ENCODE results near the gene NCK1. TPM values are rescaled to one million over a fixed set of nuclear protein-coding genes. Genes with fewer than 3 reads are reported as not detected.

NCK1 gene
- total RNA-seq, 4 donors from 2014 or later = 48.4 to 85.3 (median 60.2) TPM

DNA sequence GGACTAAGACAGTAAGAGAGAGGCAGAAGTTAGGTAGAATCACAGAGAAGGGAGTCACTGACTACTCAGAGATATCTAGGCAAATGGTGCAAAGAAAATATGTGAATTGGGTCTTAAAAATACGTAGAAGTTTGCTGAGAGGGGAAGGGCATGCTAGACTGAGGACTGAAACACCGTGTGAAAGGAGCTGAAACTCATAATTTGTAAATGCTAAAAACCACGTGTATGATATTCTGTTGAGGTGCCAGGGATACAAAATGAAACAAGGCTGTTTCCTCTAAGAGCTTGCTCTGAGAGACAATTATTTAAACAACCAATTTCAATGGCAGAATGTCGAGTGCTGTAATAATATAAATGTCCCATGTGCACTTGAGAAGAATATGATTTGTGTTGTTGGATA, 47.2 kb downstream of the NCK1 start:
- no peak overlapping the region for H3K27ac ChIP-seq

DNA sequence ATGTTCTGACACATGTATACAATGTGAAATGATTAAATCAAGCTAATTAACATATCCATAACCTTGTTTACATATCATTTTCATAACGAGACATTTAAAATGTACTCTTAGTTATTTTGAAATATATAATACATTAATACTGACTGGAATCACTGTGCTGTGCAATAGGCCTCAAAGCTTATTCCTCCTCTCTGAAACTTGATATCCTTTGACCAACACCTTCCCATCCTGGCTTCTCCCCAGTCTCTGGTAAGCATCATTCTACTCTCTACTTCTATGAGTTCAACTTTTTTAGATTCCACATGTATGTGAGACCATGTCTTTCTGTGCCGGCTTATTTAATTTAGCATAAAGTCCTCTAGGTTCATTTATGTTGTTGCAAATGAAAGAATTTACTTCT, 48.7 kb downstream of the NCK1 start:
- Histone ChIP-seq H3K9me3 (no peaks in the 10 kb centered on the region), H3K36me3 (no peaks in the 10 kb centered on the region), H3K4me1 (no peaks in the 10 kb centered on the region), H3K27me3 (no peaks in the 10 kb centered on the region), H3K27ac (no peak overlapping the region), H3K4me3 (no peak overlapping the region)
- intact Hi-C loops (cut with DNase I; ENCODE audit: low total_unique reads) = no loop called here
- TF ChIP-seq, protein P1, sequence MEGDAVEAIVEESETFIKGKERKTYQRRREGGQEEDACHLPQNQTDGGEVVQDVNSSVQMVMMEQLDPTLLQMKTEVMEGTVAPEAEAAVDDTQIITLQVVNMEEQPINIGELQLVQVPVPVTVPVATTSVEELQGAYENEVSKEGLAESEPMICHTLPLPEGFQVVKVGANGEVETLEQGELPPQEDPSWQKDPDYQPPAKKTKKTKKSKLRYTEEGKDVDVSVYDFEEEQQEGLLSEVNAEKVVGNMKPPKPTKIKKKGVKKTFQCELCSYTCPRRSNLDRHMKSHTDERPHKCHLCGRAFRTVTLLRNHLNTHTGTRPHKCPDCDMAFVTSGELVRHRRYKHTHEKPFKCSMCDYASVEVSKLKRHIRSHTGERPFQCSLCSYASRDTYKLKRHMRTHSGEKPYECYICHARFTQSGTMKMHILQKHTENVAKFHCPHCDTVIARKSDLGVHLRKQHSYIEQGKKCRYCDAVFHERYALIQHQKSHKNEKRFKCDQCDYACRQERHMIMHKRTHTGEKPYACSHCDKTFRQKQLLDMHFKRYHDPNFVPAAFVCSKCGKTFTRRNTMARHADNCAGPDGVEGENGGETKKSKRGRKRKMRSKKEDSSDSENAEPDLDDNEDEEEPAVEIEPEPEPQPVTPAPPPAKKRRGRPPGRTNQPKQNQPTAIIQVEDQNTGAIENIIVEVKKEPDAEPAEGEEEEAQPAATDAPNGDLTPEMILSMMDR (IDR thresholded peaks at IDR 0.05) = no peak
- no peak for TF ChIP-seq POLR2A (IDR thresholded peaks at IDR 0.05)
- no peak for DNase-seq

More for the DNA sequence above, 47.2 kb downstream of the NCK1 start:
- Histone ChIP-seq H3K4me3 (no peak overlapping the region), H3K36me3 (no peaks in the 10 kb centered on the region), H3K9me3 (peaks cover 0 to 3% of the 10 kb centered on the region in 2 donors), H3K4me1 (no peaks in the 10 kb centered on the region), H3K27me3 (no peaks in the 10 kb centered on the region)
- TF ChIP-seq, protein P1 (IDR thresholded peaks at IDR 0.05) = no peak
- no peak for TF ChIP-seq POLR2A (IDR thresholded peaks at IDR 0.05)
- intact Hi-C loops (cut with DNase I; ENCODE audit: low total_unique reads) = no loop called here
- no peak for DNase-seq

DNA sequence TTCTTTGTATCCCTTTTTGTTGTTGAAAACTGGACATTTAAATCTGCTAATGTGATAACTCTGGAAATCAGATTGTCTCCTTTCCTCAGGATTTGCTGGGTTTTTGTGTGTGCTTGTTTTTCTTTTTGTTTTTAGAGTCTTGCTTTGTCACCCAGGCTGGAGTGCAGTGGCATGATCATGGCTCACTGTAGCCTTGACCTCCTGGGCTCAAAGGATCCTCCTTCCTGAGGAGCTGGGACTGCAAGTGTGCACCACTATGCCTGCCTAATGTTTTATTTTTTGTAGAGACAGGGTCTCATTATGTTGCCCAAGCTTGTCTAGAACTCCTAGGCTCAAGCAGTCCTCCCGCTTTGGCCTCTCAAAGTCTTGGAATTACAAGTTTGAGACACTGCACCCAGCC, 51.2 kb downstream of the NCK1 start:
- Histone ChIP-seq H3K27me3 (no peaks in the 10 kb centered on the region), H3K9me3 (no peaks in the 10 kb centered on the region), H3K4me3 (no peak overlapping the region), H3K4me1 (no peaks in the 10 kb centered on the region), H3K27ac (no peak overlapping the region), H3K36me3 (no peaks in the 10 kb centered on the region)
- no peak for TF ChIP-seq POLR2A (IDR thresholded peaks at IDR 0.05)
- TF ChIP-seq, protein P1 (IDR thresholded peaks at IDR 0.05) = no peak
- intact Hi-C loops (cut with DNase I; ENCODE audit: low total_unique reads) = no loop called here
- no peak for DNase-seq

DNA sequence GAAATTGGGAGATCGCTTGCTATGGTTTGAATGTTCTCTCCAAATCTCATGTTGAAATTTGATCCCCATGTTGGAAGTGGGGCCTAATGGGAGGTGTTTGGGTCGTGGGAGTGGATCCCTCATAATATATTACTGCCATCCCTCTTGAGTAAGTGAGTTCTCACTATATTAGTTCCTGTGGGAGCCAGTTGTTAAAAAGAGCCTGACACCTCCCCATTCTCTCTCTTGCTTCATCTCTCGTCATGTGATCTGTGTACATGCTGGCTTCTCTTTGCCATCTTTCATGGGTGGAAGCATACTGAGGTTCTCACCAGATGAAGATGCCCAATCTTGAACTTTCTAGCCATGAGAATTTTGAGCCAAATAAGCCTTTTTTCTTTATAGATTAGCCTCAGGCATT, 52.7 kb downstream of the NCK1 start:
- intact Hi-C loops (cut with DNase I; ENCODE audit: low total_unique reads) = no loop called here

DNA sequence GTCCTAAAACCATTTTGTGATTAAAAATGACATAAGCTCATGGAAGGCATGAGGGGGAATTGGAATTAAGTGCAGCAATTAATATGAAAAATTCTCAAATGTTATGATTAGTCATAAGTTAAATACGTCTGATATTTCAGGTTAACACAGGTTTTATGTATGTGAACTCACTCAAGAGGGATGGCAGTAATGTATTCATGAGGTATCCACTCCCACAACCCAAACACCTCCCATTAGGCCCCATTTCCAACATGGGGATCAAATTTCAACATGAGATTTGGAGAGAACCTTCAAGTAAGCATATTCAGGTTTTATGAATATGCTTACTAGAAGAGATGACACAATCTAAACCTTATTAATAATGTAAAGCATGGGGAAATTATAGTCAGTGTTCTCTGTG, 54.2 kb downstream of the NCK1 start:
- Histone ChIP-seq H3K9me3 (no peaks in the 10 kb centered on the region), H3K4me3 (no peak overlapping the region), H3K27me3 (no peaks in the 10 kb centered on the region), H3K27ac (no peak overlapping the region), H3K4me1 (no peaks in the 10 kb centered on the region), H3K36me3 (no peaks in the 10 kb centered on the region)
- DNase-seq = no peak
- TF ChIP-seq POLR2A (IDR thresholded peaks at IDR 0.05) = no peak
- TF ChIP-seq, protein P1 (IDR thresholded peaks at IDR 0.05) = no peak
- intact Hi-C loops (cut with DNase I; ENCODE audit: low total_unique reads) = no loop called here

More for the DNA sequence above, 52.7 kb downstream of the NCK1 start:
- TF ChIP-seq, protein P1 (IDR thresholded peaks at IDR 0.05) = no peak
- no peak for TF ChIP-seq POLR2A (IDR thresholded peaks at IDR 0.05)
- no peaks in the 10 kb centered on the region for H3K4me1 ChIP-seq
- H3K27me3 ChIP-seq = no peaks in the 10 kb centered on the region
- H3K4me3 ChIP-seq = no peak overlapping the region
- no peak for DNase-seq
- no peaks in the 10 kb centered on the region for H3K9me3 ChIP-seq
- H3K27ac ChIP-seq = no peak overlapping the region
- no peaks in the 10 kb centered on the region for H3K36me3 ChIP-seq

Data from uterus (tissue), 4 donors.